AG04449 (cell line): ENCODE measurements around the gene TSPAN31.

Experiments used
- CTCF ChIA-PET: fragments of 350-600 bp; formaldehyde crosslinking; extraction: SDS; loops from one replicate; lab custom pipeline; 2021; ENCODE audit warnings: antibody characterized with exemption; lab: Yijun Ruan, JAX
- POLR2A ChIA-PET: fragments of 400-600, 350-600 bp; formaldehyde crosslinking; extraction: SDS; loops from one replicate; lab custom pipeline; 2020; ENCODE audit warnings: antibody characterized with exemption, inconsistent platforms; lab: Yijun Ruan, JAX
- DNase-seq: peaks from one replicate; pipeline ENCODE4 v3.0.0-alpha.2; 2010; ENCODE audit warnings: low read depth, low spot score
- H3K4me3 ChIP-seq: 2 replicates; pipeline ENCODE4 v1.5.1; 2011; ENCODE audit warnings: low read depth, mild to moderate bottlenecking, control low read depth, low read length
- CTCF ChIP-seq: IDR thresholded peaks from one replicate; pipeline ENCODE4 v1.5.1; 2011; ENCODE audit warnings: mild to moderate bottlenecking, moderate library complexity, low read length, control low read depth, inconsistent platforms; ENCODE audit not compliant: insufficient read depth; ENCODE audit errors: missing control alignments

Gene TSPAN31

GRCh38 chr12:57783861-57784260 is 39.0 kb downstream of the TSPAN31 start:
- CTCF ChIA-PET = interaction anchor here (1.0 to 9.4 kb wide), 12 partner anchors 10 to 121 kb away, joined by 4 to 199 read pairs (median 8); partner anchors contain the start of genes CTDSP2, EEF1AKMT3 and METTL1
- POLR2A ChIA-PET = no interaction called here
- DNase-seq = no peak
- H3K4me3 ChIP-seq = no peak overlapping the region
- no peak for TF ChIP-seq CTCF

GRCh38 chr12:57793920-57794319 is 49.1 kb downstream of the TSPAN31 start:
- ChIA-PET POLR2A (interaction anchor here (0.7 to 1.0 kb wide), 2 partner anchors 43 to 44 kb away, joined by 3 read pairs; no protein-coding TSS in a partner anchor), CTCF (interaction anchor here (0.9 to 28.9 kb wide), 15 partner anchors 9 to 114 kb away, joined by 3 to 478 read pairs (median 4); partner anchors contain the start of genes AVIL and TSFM)
- no peak overlapping the region for H3K4me3 ChIP-seq
- DNase-seq = peak; percentile 81
- TF ChIP-seq CTCF = no peak

- CTCF ChIA-PET = interaction anchor here (1.4 to 28.9 kb wide), 6 partner anchors 8 to 112 kb away, joined by 4 to 478 read pairs (median 96); partner anchors contain the start of genes AVIL and TSFM
Measured at GRCh38 chr12:57795354-57795753, 50.5 kb downstream of the TSPAN31 start.

GRCh38 chr12:57796996-57797395 is 52.2 kb downstream of the TSPAN31 start:
- ChIA-PET CTCF (interaction anchor here (1.0 to 28.9 kb wide), 6 partner anchors 9 to 137 kb away, joined by 3 to 478 read pairs (median 83); partner anchors contain the start of genes AVIL and TSFM), POLR2A (no interaction called here)
- no peak for TF ChIP-seq CTCF
- no peak for DNase-seq
- no peak overlapping the region for H3K4me3 ChIP-seq

More at GRCh38 chr12:57795354-57795753, 50.5 kb downstream of the TSPAN31 start:
- POLR2A ChIA-PET = no interaction called here
- no peak for TF ChIP-seq CTCF
- no peak for DNase-seq
- H3K4me3 ChIP-seq = no peak overlapping the region

GRCh38 chr12:57797933-57798332 is 53.1 kb downstream of the TSPAN31 start:
- H3K4me3 ChIP-seq = no peak overlapping the region
- no peak for TF ChIP-seq CTCF
- ChIA-PET POLR2A (no interaction called here), CTCF (interaction anchor here (1.0 to 28.9 kb wide), 7 partner anchors 13 to 136 kb away, joined by 3 to 478 read pairs (median 3); partner anchors contain the start of genes AVIL and TSFM)
- no peak for DNase-seq
